Loucy (cell line): ENCODE data around the gene ATPAF2.
"Not testable (repeated sequence)": the region's sequence is repeated elsewhere in the genome, so short reads cannot be mapped to it uniquely, and the experiment has no call there.

Source experiments
- H2AFZ ChIP-seq: fragments of 200-600 bp; sonication (generic); 2 replicates; pipeline ENCODE4 v1.6.0; 2016; ENCODE audit warnings: antibody characterized with exemption, mild to moderate bottlenecking, low read length, moderate library complexity
- H3F3A ChIP-seq: fragments of 200-600 bp; 2 replicates; pipeline ENCODE4 v1.6.0; 2016; ENCODE audit warnings: antibody characterized with exemption, low read depth, mild to moderate bottlenecking
- H3K27me3 ChIP-seq: fragments of 200-600 bp; sonication (generic); 2 replicates; pipeline ENCODE4 v1.6.1; 2014; ENCODE audit warnings: low read length, mild to moderate bottlenecking; ENCODE audit not compliant: insufficient read depth, poor library complexity, severe bottlenecking
- H3K36me3 ChIP-seq: fragments of 200-600 bp; sonication (generic); 2 replicates; pipeline ENCODE4 v1.6.1; 2016; ENCODE audit warnings: low read length; ENCODE audit not compliant: insufficient read depth
- H3K4me1 ChIP-seq: fragments of 200-600 bp; sonication (generic); 2 replicates; pipeline ENCODE4 v1.5.1; 2014; ENCODE audit warnings: low read length, mild to moderate bottlenecking; ENCODE audit not compliant: insufficient read depth, poor library complexity, severe bottlenecking
- H3K4me2 ChIP-seq: fragments of 200-600 bp; sonication (generic); 2 replicates; pipeline ENCODE4 v1.6.0; 2014; ENCODE audit warnings: antibody characterized with exemption, low read length, low read depth, mild to moderate bottlenecking; ENCODE audit not compliant: poor library complexity, severe bottlenecking
- H3K4me3 ChIP-seq: fragments of 200-600 bp; sonication (generic); 2 replicates; pipeline ENCODE4 v1.5.1; 2014; ENCODE audit warnings: low read length, mild to moderate bottlenecking, mixed read lengths; ENCODE audit not compliant: poor library complexity, severe bottlenecking
- H3K79me2 ChIP-seq: fragments of 200-600 bp; sonication (generic); 2 replicates; pipeline ENCODE4 v1.6.1; 2014; ENCODE audit warnings: low read length; ENCODE audit not compliant: insufficient read depth
- H3K9ac ChIP-seq: fragments of 200-600 bp; sonication (generic); 2 replicates; pipeline ENCODE4 v1.6.0; 2014; ENCODE audit warnings: mild to moderate bottlenecking, low read depth, low read length, moderate library complexity; ENCODE audit not compliant: poor library complexity, severe bottlenecking
- H3K9me2 ChIP-seq: fragments of 200-600 bp; sonication (generic); replicated peaks from 2 replicates; pipeline ENCODE4 v1.6.1; 2016; ENCODE audit warnings: low read depth, low read length, mixed read lengths
- H3K9me3 ChIP-seq: fragments of 200-600 bp; sonication (generic); 2 replicates; pipeline ENCODE4 v1.6.1; 2014; ENCODE audit warnings: mild to moderate bottlenecking, antibody characterized with exemption, low read length, low read depth; ENCODE audit not compliant: insufficient read depth
- H4K20me1 ChIP-seq: fragments of 200-600 bp; sonication (generic); 2 replicates; pipeline ENCODE4 v1.6.0; 2014; ENCODE audit warnings: antibody characterized with exemption, low read length, mild to moderate bottlenecking; ENCODE audit not compliant: insufficient read depth, poor library complexity, severe bottlenecking
- CTCF ChIP-seq: fragments of 200-600 bp; sonication (generic); conservative IDR thresholded peaks from 2 replicates; pipeline ENCODE4 v1.5.1; 2014; ENCODE audit warnings: mild to moderate bottlenecking, antibody characterized with exemption, low read length
- EZH2phosphoT487 ChIP-seq: fragments of 200-600 bp; IDR thresholded peaks from 2 replicates; pipeline ENCODE4 v1.6.1; 2018; ENCODE audit warnings: antibody characterized with exemption, mild to moderate bottlenecking, moderate library complexity, borderline replicate concordance

ATPAF2 gene

DNA sequence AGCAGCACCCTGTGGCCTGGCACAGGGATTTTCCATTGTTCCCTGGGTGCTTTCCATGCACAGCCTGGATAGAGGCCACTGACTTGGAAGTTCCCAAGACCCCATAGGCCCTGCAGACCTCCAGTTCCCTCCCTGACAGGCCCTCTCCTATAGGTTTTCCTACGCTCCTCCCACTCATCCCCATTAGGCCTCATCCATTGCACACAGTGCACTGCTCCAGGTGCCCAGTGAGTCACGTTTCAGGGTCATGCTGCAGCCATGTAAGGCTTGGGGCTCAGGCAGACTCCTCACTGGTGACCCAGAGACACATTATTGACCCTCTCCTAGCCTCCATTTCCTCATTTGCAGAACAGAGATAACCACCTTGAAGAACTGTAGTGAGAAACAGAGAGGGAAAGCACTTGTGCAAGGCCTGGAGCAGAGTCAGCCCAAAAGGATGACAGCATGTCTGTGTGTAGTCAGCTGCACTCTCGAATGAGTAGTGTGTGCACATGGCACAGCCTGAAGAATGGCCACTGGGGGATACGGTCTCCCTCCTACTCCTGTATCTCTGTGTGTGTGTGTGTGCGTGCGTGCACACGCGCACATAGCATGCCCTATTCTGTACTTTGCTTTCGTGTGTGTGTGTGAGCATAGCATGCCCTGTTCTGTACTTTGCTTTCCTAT, 39.5 kb downstream of the ATPAF2 start:
- no peaks in the 10 kb centered on the region for H3K9me3 ChIP-seq
- H3K36me3 ChIP-seq: no peaks in the 10 kb centered on the region
- H3K79me2 ChIP-seq: no peaks in the 10 kb centered on the region
- no peaks in the 10 kb centered on the region for H3K9me2 ChIP-seq
- H3K4me1 ChIP-seq: no peaks in the 10 kb centered on the region
- no peaks in the 10 kb centered on the region for H4K20me1 ChIP-seq
- no peak overlapping the region for H3K9ac ChIP-seq
- TF ChIP-seq EZH2phosphoT487 (no peak), CTCF (no peak)
- H3F3A ChIP-seq: no peaks in the 10 kb centered on the region
- no peaks in the 10 kb centered on the region for H3K27me3 ChIP-seq
- H3K4me3 ChIP-seq: no peak overlapping the region
- H2AFZ ChIP-seq: no peak overlapping the region
- no peak overlapping the region for H3K4me2 ChIP-seq

DNA sequence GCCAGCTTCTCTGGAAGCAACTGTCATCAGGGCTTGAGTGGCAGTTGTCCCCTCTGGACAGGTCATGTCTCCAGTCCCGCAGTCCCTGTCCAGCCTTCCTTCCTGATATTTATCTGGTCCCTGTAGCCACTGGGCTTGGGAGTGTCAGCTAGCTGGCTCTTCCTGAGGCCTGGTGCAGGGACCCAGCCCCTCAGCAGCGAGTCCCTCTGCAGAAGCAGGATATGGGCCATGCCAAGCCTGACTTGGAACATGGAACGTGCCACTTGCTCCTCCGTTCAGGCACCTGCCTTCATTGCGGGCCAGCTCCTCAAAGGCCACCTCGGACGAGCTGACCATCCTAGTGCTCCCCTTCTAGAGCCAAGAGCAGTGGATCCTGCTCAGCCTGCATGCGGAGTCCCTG, 40.0 kb downstream of the ATPAF2 start:
- Histone ChIP-seq H4K20me1 (no peaks in the 10 kb centered on the region), H3K9me2 (no peaks in the 10 kb centered on the region), H3K9ac (no peak overlapping the region), H3K79me2 (no peaks in the 10 kb centered on the region), H3F3A (no peaks in the 10 kb centered on the region), H3K4me2 (no peak overlapping the region), H3K9me3 (no peaks in the 10 kb centered on the region), H3K27me3 (no peaks in the 10 kb centered on the region), H3K4me1 (no peaks in the 10 kb centered on the region), H3K4me3 (no peak overlapping the region), H2AFZ (no peak overlapping the region), H3K36me3 (no peaks in the 10 kb centered on the region)
- TF ChIP-seq CTCF (no peak), EZH2phosphoT487 (no peak)

DNA sequence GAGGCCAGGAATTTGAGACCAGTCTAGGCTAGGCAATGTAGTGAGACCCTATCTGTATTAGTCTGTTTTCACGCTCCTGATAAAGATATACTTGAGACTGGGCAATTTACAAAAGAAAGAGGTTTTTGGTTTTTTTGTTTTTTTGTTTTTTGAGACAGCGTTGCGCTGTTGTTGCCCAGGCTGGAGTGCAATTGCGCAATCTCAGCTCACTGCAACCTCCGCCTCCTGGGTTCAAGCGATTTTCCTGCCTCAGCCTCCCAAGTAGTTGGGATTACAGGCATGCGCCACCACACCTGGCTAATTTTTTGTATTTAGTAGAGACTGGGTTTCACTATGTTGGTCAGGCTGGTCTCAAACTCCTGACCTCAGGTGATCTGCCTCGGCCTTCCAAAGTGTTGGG, 43.1 kb downstream of the ATPAF2 start:
- H3K4me3 ChIP-seq, H2AFZ ChIP-seq, H3K4me1 ChIP-seq, H3K9me2 ChIP-seq, H3K36me3 ChIP-seq, H3K9ac ChIP-seq, H3K4me2 ChIP-seq, H3F3A ChIP-seq, H3K27me3 ChIP-seq, H4K20me1 ChIP-seq, H3K79me2 ChIP-seq, H3K9me3 ChIP-seq: not testable (repeated sequence)
